NCI-H2107 treated with DMSO at 0.1 percent for 48 hours (cell line): ENCODE results near the gene DSTN.

Source experiments
- DNase-seq: peaks from one replicate; lab custom pipeline; 2025; ENCODE audit not compliant: unreplicated experiment; lab: John Stamatoyannopoulos, UW

DSTN gene

DNA sequence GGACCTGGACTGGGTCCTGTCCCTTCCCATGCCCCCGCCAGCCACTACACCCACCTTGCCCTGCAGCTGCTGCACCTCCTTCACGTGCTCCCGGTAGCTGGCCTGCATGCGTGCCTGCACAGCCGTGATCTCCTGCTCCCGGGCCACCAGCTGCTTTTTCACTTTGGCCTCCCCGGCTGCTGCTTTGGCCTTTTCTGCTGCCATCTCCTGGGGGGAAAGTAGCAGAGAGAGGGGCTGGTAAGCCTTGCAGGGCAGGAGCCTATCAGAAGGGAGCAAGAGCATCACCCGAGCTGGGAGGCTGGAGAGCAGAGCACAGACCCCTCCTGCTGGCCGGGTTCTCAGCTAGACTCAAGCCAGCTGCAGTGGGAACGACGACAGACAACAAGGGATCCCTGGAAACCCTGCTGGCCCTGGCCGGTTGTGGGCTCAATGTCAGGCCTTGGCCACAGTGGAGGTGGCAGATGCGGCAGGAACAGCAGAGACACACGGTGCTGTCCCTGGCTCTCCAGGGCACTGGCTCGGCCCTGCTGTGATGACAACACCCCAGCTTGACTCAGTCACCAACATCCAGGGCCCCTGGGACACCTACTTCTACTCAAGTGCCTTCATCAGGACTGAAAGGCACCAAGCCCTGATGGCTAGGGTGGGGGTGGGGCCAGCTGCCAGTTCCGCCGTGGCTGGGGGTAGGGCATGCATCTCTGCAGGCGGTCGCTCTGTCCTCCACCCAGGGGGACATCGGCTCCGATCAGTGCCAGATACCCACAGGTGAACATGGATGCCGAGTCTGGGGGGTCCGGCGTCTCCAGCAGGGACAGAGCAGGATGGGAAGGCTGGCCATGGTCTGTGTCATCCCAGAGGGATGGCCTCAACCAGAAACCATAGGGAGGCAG, 66.9 kb downstream of the DSTN start:
- DNase-seq = peak; percentile 31

DNA sequence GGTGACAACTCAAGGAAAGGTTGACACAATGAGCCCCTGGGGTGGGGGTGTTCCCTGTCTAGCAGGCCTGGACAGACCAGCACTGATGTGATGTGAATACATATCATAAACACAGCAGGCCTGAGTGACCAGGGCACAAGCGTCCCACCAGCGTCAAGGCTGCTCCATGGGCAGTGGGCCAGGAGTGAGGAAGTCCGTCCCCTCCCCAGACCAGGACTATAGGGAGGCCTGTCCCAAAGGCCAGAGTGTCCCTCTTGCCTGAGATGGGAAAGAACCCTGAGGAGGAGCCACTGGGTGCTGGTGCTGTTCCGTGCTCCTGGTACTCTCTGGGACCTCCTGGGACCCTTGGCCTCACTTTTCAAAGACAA, 67.5 kb downstream of the DSTN start:
- no peak for DNase-seq

DNA sequence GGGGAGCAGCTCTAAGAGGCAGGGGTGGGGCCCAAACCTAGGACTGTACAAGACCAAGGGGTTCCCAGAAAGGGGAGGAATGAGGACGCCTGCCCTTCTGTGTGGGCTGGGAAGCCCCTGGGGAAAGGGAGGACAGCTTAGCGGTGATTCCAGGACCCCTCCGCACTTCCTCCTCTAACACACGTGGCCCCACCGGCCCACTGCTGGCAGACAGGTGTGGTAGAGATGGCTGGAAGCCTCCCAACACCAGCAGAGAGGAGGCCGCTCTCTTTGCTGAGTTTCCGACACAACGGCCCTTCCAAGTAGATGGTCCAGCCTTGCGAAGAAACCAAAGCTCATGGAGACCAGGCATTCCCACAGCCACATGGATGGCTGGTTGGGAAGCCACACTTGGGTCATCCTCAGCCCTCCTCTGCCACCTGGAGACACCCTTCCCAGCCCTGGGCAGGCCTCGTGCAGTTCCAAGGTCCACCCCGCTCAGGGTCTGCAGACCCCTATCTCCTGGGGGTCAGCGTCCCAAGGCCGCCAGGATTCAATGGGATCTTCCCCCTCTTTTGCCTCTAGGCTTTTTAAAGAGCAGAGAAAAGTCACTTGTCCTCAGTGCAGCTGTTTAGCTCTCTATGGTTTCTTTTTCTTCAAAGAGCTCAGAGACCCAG, 68.2 kb downstream of the DSTN start:
- no peak for DNase-seq

DNA sequence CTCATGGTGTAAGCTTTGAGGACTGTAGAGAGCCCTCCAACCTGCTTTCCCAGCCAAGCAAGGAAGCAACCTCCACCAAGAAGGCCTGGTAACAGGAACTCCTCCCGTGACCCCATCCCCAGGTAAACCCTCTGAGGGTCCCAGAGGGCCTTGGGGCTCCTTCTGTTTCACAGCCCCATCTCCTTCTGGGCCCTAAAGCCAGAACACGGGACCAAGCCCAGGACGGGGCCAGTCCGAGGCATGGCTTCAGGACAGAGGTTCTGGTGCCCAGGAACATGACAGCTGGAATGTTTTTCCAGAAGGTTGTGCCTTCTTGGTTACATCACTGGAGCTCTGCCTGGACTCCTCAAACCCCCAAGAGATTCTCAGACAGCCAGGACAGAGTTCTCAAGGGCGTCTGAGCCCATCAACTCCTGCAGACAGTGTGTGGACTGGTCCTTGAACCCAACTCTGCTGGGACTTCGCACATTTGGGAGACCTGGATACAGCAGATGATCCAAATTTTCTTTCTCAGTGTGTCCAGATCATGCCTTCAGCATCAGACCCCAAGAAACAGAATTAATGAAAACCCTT, 69.0 kb downstream of the DSTN start:
- DNase-seq = no peak

DNA sequence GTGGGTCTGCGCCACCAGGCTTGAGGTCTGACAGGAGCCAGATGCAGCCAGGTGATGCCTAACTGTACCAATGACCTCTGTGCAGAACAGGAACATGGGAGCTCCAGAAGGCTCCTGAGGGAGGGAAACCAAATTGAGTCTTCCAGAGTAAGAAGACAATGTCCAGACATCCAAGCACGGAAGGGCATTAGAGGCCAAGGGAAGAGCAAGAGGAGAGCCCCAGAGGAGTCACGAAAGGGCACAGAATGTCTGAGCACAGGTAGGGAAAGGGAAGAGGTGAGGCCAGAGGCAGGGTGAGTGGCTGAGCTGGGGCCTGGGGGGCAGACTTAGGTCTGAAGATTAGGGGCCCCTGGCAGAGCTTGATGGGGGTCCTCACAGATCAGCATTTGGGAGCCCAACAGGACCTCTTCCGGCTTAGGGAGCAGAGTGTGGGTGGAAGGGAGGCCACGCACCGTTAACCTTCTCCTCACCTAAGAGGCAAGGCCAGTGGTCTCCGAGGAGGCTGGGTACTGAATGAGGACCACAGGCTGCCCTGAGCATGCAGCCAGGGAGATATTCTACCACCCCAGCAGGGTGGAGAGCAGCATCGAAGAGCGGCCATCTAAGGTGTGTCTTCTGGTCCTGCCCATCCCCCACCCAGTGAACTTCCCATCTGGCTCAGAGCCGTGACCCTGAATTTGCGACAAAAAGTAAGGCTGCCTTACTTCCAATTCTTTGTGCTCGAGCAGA, 70.4 kb downstream of the DSTN start:
- no peak for DNase-seq

DNA sequence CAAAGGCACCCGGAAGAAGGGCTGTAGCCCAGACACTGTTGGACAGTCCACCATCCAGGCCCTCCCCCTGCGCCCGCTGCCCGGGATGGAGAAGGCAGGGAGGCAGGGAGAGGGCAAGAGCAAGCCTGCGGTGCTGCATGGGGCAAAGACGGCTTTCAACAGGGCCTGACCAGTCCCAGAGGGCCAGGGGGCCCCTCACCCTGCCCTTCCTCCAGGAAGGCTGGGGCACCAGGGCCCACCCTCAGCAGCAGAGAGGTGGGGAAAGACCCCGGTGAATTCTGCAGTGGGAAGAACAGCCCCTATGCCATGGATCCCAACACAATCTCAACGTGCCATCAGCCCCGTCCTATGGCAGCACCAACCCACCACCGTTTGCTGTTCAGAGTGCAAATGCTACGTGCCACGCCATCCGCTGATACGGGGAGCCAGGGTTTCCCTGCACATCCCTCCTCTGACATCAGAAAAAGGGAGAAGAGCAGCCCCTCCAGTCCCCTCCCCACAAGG, 71.1 kb downstream of the DSTN start:
- DNase-seq = no peak

DNA sequence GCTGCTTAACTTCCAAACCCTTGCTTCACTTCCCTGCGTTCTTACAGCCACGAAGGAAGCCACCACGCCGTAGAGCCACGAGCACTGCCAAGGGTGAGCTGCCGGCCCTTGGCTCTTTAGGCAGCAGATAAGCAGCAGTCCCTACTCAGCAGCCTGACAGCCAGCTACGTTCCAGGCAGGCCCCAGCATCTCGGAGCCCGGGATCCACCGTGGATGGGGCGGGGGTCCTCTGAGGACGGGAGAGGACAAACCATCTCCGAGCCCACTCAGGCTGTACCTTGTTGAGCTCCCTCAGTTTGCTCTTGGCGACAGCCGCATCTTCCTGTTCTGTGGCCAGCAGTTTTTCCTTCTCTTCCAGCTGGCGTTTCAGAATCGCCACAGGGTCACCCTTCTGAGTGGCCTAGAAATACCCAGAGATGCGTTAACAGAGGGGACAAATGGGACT, 71.7 kb downstream of the DSTN start:
- no peak for DNase-seq

DNA sequence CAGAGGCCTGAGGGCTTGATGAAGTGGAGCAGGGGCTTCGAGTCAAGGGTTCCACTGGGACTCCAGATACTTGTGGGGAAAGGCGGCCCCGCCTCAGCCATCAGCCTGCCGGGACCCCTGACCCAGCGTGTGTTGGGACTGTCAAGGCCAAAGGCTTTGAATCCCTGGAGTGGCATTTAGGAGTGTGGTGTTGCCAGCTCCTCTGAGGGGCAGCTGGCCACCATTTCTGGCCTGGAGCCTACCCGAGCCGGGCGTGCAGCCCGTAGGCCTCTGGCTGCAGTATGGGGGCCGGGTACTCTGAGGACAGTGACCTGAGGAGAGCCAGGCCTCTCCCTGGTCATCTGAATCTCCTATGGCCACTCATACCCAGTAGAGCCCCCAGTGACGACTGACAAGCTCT, 72.1 kb downstream of the DSTN start:
- no peak for DNase-seq

DNA sequence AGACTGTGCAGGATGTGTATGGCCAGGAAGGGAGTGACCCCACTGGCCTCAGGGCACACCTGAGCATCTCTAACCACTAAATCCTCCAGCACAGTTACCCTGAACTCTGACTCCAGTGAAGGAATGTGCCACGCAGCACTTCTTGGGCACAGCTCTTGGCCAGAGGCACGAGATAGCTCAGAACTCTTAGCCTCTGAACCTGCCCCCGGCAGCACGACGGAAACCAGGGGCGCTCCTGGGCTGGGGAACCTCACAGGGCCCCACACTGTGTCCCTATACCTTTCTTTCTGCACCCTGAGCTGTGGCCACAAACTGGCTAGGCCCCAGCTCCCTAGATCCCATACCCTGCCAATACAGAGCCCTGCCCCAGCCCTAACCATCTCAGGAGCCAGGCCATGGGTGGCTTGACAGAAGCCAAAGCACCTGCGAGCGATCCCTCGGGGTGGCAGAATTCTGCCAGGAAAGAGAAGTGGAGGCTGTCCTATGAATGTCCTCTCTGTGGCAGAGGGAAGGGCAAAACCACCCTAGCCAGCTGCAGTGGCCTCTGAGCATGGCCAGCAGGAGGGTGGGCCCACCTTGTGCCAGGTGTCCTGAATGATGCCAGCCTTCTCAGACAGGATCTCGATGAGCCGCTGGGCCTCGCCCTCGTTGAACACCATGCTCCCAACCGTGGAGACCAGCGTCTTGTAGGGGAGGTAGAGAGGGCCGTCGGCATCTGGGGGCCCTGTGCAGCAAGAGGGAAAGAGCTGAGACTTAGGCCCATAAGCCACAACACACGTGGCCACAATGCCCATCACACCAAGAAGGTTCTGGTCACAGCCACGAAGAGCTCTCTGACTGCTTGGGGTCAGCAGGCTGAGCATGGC, 72.8 kb downstream of the DSTN start:
- DNase-seq = no peak

DNA sequence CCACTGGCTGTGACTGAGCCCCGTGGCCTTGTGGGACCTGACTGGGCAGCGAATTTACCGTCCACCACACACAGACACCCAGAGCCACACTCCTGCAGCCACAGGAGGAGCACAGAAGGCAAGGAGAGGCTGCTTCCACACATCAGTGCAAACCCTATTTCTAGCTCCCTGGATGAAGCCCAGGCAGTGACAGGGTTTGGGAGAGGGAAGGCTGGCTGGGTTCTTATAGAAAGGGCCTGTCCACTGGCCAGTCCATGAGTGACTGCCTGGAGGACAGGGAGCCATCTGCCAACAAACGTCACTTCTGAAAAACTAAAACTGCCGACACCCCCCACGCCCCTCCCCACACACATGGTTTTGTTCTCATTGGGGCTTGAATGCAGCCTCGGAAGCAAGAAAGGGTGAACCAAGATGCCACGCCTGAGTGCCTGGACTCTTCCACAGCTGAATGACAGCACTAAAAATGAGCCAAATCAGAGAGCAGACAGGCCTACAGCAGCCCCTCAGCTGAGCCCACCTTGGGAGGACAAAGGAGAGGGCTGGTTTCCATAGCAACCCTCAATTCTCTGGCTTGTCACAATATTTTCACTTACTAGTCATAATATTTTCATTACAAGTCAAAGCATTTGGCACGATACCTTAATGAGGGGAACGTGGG, 73.8 kb downstream of the DSTN start:
- no peak for DNase-seq

DNA sequence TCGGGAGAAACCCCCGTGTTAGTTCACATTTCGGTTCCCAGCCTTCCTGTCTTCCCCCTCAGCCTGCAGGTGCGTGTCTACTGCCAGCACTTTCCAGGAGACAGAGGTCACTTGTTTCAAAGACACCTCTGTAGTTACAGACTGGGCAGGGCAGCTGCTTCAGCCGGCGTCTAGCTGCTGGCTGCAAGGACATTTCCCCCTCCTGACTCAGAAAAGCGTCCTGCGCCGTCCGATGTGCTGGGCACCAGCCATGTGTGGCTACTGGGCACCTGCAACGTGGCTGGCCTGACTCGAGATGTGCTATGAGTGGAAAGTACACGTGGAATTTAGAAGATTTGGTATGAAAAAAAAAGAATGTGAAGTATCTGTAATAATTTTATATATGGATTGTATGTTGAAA, 74.6 kb downstream of the DSTN start:
- DNase-seq = no peak

DNA sequence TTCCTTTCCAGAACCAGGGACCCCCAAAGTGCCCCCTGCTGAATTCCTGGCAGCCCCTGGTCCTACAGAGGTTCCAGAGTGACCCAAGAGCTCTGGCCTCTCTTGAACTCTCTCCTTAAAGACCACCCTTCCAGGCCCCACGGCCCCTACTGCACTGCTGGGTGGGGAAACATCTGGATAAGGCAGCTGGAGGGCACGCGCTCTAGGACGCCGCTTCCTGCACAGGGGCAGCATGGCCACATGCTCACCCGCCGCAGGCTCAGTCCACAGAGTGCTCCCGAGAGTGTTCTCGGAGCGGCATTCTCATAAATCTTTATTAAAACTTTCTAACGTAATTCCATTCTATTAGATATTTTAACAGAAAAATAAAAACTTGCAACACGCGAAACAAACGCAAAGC, 75.1 kb downstream of the DSTN start:
- DNase-seq = no peak

DNA sequence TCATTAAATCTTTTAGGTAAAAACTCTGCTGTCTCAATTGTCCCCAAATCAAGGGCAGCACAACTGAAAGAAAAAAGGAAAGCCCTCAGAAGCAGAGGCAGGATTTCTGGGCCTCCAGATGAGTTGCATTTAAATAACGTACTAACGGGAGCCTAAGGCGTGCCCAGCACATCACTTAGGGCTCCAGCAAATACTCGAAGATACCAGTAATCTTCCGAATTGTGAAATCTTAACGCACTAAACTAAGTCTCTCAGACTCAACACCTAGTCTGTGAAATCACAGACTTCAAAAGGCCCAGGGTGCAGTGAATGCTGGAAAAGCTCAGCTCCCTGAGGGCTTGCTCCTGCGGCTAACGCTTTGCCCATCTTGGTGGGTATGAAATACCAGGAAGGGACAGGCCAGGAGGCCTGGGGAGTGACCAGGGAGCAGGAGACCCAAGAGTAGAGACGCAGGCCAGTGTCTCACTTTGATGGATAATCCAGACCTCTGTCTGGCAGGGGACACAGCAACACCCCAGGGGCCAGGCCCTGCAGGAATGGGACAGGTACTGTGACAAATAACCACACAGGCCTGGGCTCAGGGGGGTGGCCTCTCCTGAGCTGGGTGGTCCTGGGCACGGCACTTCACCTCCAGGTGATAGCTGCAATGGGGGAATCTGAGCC, 75.8 kb downstream of the DSTN start:
- no peak for DNase-seq

DNA sequence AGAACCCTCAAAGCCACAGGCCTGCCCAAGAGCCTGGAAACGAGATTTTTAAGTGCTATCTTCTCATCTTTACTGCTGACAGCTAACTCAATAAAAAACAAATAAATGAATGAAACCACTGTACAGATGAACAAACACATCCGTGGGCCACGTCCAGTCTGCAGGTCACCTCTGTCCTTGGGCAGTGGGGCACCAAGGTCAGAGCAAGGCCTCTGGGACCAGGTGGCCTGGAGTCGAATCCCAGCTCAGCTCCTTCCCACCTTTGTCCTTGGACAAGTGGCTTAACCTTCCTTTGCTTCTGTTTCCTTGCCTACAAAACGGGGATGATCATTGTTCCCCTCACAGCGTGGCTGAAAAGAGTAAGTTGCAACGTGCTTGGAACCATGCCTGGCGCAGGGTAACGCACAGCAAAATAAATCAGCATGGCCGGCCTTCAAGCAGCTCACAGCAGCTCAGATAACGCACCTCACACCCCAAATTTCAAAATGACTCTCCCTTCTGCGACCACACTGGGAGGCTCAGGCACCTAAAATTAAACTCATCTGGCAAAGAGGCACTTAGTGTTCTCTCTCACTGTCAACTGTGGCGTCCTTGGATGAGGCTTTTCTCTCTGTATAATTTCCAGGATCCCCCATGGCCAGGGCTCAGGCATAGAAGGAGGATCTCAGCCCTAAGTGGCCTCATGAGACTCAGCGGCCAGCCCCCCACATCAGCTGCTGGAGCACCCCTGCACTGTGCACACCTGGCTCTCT, 76.5 kb downstream of the DSTN start:
- peak; percentile 64 for DNase-seq

DNA sequence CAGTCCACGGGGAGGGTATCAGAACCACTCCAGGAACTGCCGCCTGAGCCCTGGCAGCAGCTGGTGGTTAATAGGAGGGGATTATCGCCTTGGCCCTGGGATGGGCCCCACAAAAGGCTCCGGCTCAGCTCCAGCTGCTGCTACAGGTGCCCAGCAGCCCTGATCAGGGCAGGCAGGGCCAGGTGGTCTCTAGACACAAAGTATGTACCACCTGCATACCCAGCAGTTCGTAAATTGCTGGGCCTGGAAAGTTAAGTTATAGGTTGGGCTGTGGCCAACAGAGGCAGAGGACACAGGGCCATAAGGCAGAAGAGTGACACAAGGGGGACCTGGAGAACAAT, 77.1 kb downstream of the DSTN start:
- DNase-seq = no peak

DNA sequence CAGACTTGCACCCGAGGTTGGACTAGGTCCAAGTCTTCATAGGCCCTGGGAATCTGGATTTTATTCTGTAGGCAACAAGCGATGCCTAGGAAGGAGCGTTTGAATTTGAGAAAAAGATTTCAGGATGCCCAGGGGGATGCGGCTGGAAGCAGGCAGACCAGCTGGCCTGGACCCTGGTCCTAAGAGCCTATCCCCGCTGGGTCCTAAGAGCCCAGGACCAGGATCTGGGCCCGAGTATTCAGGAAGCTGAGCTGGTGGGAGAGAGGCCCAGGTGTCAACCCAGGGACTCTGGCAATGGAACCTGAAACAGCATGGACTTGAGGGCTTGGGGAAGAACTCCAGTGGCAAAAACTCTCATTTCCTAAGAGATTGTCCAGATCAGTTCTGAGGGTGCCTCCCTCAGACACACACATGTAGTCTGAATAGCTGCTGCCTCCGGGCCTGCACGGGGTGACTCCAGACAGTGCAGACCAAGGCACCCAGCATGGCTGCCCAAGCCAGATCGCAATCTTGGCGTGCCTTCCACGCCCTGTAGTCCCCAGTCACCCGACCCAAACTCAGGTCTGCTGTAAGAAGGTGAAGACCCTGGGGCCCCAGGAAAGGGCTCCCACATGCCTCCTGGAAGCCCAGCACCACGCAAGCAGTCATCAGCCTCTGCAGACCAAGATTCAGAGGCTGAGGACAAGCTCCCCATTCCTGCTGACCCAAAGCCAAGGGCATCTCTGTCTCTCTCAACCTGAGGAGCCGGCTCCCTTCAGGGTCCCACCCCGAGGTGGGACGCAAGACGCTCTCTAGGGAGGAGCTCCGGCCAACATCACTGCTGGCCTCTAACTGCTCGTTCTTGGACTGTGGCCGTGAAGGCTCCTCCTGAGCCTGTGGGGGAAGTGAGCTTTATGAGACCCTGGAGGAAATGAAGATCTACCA, 77.8 kb downstream of the DSTN start:
- DNase-seq = no peak

DNA sequence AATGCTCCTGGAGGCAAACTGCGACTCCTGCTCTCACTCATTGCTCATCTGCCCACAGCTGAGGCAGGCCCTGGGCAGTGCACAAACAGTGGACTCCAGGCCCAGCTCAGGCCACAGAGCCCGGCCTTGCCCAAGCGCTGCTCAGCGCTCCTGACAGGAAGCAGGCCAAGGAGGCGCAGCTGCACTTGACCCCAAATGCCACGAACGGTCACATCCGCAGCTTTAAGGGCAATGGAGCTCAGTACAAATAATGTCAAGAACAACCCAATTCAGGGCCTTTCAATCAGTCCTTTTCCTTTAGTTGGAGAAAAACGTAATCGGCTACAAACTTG, 78.4 kb downstream of the DSTN start:
- no peak for DNase-seq
